ENCODE data around the gene GALR3.
"Not testable (repeated sequence)": the region's sequence is repeated elsewhere in the genome, so short reads cannot be mapped to it uniquely, and the experiment has no call there.

Gene GALR3

DNA sequence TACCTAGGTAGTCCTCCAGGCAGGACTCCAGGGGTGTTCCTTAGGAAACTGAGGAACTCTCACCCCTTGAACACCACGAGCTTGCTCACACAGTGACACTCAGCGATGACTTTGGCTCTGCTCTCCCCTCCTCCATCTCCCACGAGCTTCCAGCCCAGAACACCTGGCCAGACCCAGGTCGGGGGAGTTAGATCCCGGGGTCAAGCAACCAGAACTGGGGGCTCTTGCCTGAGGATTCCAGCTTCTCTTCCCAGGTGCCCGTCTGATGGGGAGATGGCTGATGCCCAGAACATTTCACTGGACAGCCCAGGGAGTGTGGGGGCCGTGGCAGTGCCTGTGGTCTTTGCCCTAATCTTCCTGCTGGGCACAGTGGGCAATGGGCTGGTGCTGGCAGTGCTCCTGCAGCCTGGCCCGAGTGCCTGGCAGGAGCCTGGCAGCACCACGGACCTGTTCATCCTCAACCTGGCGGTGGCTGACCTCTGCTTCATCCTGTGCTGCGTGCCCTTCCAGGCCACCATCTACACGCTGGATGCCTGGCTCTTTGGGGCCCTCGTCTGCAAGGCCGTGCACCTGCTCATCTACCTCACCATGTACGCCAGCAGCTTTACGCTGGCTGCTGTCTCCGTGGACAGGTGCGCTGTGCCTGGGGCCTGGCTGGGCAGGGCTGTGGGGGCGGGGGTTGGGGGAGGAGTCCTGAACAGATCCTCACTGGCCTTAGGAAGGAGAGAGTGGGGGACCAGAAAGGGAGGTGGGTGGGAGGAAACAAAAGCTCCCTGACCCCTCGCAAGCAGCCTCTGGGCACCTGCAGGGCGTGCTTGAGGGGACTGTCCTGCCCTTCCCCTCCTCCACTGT, at the start of gene GALR3:
GALR3 (plus strand) TSS at position 249 of the 852 bp plus-strand sequence; CDS start at position 274, 25 bp downstream.
- no peak for DNase-seq

DNA sequence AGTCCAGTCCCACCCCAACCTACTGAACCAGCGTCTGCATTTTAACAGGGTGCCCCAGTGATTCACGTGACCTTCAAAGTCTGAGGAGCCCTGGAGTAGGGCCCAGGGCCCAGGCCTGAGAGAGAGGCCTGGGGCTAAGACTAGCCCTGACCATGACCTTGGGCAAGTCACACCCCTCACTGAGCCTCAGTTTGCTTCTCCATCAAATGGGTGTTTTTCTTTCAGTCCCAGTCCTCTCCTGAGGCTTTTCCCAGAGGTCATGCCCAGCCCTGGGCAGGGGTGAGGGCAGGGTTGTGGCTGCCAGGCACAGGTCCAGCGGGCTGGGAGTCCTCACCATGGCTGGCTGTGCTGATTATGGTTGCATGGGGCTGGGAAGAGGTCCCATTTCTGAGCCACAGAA, 48.5 kb upstream of the GALR3 start:
- no peak for DNase-seq

DNA sequence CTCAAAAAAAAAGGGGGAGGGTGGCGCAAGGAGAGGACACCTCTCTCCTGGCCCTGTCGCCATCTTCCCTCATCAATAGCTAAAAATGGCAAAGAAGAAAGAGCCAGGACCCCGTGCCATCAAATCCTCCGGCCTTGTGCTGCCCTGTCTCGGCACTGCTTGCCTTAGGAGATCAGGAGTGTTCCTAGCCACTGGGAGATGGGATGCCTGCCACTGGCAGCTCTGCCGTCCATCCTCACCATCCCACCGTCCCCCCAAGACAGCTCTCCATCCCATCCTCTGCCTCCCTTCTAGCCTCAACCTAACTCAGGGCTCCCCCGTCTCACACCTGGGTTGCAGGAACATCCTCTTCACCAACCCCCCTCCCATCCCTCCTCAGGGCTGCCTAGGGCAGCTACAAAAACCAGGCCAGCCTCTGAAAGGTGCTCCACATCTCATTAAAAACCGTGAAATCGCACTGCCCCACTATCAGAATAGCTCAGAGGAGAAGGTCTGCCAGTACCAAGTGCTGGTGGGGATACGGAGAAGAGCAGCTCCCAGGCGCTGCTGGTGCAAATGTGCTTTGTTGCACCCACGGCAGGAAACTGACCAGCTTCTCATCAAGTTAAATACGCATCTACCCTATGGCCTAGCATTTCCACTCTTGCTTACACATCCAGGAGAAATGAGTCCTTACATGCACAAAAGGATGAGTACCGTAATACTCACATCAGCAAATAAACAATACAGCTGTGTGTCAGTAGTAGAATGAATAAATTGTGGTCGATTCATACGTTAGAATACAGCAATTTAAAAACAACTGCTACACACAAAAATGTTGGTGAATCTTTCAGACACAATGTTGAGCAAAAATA, 47.2 kb upstream of the GALR3 start:
- DNase-seq = no peak

DNA sequence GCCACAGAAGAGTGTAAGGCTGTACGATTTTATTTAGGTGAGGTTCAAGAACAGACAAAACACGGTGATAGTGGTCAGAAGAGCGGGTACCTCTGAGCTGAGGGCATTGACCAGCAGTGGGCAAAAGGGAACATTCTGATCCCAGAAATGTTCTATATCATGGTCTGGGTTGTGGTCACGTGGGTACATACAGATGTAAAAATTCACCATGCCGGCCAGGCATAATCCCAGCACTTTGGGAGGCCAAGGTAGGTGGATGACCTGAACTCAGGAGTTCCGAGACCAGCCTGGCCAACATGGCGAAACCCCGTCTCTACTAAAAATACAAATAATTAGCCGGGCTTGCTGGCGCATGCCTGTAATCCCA, 46.6 kb upstream of the GALR3 start:
- no peak for DNase-seq

- DNase-seq = no peak
These were observed 46.0 kb upstream of the GALR3 start for GRCh38 chr22:37777122-37777687.

DNA sequence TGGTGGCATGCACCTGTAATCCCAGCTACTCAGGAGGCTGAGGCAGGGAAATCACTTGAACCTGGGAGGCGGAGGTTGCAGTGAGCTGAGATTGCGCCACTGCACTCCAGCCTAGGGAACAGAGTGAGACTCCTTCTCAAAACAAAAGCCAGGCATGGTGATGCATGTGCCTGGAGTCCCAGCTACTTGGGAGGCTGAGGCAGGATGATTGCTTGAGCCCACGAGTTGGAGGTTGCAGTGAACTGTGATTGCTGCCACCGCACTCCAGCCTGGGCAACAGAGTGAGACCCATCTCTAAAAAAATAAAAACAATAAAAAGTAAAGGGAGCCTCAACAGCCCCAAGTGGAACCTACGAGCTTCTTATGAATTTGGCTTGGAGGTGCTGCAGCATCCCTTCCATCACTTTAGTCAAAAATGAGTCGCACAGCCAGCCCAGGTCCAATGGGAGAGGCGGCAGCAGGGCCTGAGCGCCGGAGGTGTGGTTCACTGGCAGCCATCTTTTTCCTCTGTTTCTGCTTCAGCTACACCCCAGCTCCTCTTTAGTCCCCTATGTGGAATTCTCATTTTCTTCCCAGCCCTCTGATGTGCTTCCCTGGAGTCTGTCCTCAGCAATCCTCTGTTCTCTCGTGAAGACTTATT, 44.7 kb upstream of the GALR3 start:
- no peak for DNase-seq

DNA sequence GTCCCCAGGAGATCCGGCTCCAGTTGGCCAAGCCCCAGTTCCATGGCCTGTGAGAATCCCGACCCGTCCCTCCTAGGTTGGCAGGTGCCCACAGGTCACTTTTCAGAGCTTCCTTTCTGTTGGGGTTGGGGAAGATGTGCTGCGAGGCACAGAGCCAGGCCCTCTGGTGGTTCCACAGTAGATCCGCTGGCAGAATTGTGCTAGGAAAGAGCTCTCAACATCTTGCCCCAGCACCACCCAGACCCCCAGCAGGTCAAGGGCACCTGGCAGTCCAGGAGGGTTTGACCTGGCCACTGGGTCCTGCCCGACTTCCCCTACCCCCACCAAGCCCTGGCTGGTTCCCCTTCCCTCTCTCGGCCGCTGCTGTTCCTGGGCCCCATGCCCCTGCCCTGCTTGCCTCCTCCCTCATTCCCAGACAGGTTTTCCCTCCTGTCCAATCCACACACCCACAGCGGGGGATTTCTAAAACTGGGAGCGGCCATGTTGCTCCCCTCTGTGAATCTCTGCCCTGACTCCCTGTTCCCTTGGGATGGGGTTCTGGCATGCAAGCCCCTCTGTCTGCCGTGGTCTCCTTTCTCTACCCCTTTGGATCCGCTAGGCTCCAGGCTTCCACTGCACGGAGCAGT, 41.6 kb upstream of the GALR3 start:
- DNase-seq = no peak

DNA sequence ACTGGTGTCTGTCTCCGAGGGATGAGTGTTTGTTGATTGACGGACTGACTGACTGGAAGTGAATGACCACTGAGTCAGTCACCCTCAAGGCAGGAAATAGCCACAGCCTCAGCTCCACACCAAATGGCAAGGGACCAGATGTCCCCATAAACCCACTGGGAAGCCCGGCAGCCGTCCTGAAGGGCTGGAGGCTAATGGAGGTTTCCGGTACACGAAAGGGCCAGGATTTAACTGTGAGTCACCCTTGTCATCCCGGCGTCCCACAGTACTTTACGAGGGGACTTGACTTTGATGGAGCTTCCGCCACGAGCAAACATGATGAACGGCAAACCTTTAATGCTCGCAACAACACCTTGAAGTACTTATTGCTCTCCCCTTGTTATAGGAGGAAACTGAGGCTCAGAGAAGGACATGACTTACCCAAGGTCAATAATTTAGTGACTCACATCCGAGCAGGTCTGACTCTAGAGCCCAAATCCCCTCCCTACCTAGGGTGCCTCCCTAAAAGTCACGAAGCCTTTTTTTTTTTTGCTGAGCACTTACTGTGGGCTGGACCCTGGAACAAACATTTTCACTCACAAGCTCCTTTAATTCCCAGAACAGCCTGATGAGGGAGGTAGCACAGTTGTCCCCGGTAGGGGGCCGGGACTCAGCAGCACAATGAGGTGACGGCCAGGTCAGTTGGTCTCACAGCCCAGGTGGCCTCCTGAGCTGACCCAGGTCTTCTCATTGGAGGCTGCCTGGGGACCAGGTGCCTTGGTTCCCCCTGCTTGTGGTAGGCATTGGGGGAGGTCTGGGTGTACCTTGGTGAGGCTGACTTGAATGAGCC, 40.6 kb upstream of the GALR3 start:
- DNase-seq = no peak

- DNase-seq = no peak
These were observed 38.2 kb upstream of the GALR3 start for GRCh38 chr22:37784829-37785495.

DNA sequence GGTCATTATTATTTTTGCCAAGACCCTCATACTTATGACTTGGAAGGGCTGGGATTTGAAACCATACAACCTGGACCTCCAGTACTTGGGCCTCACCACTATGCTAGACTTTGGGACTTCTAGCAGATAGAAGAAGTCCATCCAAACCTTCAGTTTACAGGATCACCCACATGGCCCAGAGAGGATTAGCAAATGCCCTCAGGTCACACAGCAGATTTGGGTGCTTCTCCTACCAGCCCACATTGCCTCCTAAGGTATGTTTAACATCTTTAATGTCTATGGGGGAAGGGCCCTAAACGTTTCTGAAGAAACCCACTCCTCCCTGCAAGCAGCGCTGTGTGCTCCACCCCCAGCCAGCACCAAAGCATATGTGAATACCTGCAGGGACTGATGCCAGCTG, 32.9 kb upstream of the GALR3 start:
- no peak for DNase-seq

GRCh38 chr22:37792494-37792893, 30.7 kb upstream of the GALR3 start:
- DNase-seq = no peak

DNA sequence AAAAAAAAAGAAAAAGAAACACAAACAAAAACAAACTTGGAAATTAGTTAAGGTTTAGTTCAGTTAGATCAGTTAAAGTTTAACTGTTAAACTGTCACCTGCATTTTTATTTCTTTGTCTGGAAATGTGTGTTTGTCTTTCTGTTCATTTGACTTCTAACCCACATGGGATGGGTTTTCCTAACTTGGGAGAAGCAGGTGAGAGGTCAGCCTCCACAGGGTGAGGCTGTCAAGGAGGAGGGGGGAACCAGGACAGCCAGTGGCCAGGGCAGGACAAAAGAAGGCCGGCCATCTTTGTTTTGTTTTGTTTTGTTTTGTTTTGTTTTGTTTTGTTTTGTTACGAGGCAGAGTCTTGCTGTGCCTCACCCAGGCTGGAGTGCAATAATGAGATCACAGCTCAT, 28.8 kb upstream of the GALR3 start:
- DNase-seq = no peak

DNA sequence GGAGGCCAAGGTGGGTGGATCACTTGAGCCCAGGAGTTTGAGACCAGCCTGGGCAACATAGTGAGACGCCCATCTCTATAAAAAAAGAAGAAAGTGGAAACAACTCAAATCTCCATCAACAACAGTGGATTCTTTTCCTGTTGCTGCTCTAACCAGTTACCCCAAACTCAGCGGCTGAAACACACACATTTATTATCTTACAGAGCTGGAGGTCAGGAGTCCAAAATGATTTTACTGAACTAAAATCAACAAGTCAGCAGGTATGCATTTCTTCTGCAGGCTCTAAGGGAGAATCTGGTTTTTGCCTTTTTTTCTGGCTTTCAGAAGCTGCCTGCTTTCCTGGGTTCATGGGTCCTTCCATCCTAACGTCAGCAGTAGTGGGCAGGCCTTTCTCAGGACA, 27.1 kb upstream of the GALR3 start:
- no peak for DNase-seq

DNA sequence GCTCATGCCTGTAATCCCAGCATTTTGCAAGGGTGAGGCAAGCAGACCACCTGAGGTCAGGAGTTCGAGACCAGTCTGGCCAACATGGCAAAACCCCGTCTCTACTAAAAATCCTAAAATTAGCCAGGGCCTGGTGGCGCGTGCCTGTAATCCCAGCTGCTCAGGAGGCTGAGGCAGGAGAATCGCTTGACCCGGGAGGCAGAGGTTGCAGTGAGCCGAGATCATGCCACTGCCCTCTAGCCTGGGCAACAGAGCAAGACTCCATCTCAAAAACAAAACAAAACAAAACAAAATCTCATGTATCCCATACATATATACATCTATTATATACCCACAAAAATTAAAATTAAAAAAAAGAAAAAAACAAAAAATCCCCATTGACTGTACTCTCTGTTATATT, 25.9 kb upstream of the GALR3 start:
- not testable (repeated sequence) for DNase-seq

DNA sequence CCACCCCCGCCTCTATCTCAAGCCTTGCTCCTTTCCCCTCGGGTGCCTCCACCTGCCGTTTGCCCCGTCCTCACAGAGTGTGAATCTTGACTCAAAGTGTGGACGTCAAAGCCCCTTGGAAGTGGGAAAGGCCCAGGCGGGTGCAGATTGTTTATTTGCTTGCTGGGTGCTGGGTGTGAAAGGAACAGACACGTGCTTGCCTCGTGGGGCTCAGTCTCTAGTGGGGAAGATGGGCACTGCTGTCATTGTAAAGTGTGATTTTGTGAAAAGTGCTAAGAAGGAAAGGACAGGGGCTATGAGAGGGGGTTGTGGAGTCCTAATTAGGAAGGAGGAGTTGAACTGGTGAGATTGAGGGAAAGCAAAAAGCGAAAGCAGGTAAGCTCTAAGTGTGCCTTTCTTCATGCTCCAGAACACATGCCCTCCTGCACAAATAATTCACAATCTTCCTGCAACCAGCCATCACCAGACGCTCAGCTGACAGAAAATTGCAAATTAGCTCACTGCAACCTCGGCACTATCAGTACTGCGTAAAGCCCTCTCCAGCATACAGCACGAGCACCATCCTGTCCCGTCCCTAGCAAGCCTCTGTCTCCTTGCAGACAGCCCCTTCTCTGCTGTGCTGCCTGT, 25.2 kb upstream of the GALR3 start:
- DNase-seq = no peak

GRCh38 chr22:37799979-37800378, 23.2 kb upstream of the GALR3 start:
- DNase-seq = not testable (repeated sequence)

GRCh38 chr22:37801946-37802309, 21.3 kb upstream of the GALR3 start:
- DNase-seq = no peak

- peak; percentile 38 for DNase-seq
These were observed 20.6 kb upstream of the GALR3 start for GRCh38 chr22:37802310-37803194.

GRCh38 chr22:37803195-37803638, 20.0 kb upstream of the GALR3 start:
- DNase-seq = no peak
